Mesendoderm (in vitro differentiated cells): Measurements from ENCODE around the gene NUDT1.

Experiments used
- DNase-seq: peaks from one replicate; pipeline ENCODE4 v3.0.0; 2013
- H2AK5ac ChIP-seq: 2 replicates; pipeline ENCODE4 v1.6.1; 2013; ENCODE audit warnings: low read length, inconsistent platforms
- H2BK120ac ChIP-seq: 2 replicates; pipeline ENCODE4 v1.6.1; 2013; ENCODE audit warnings: low read depth, mild to moderate bottlenecking, low read length, moderate library complexity, mixed read lengths
- H2BK15ac ChIP-seq: replicated peaks from 2 replicates; pipeline ENCODE4 v1.6.1; 2013; ENCODE audit warnings: low read depth, mild to moderate bottlenecking, moderate library complexity
- H2BK5ac ChIP-seq: 2 replicates; pipeline ENCODE4 v1.6.1; 2013; ENCODE audit warnings: low read length, inconsistent platforms
- H3K18ac ChIP-seq: 2 replicates; pipeline ENCODE4 v1.6.1; 2013; ENCODE audit warnings: mild to moderate bottlenecking, low read length, mixed read lengths
- H3K23ac ChIP-seq: one replicate; pipeline ENCODE4 v1.6.1; 2013; ENCODE audit warnings: low read length
- H3K27ac ChIP-seq: 2 replicates; pipeline ENCODE4 v1.5.1; 2013; ENCODE audit warnings: low read depth, mild to moderate bottlenecking, inconsistent platforms, low read length, moderate library complexity
- H3K27me3 ChIP-seq: 2 replicates; pipeline ENCODE4 v1.6.1; 2013; ENCODE audit warnings: low read length, control low read depth, mild to moderate bottlenecking, inconsistent platforms; ENCODE audit not compliant: insufficient read depth, poor library complexity
- H3K36me3 ChIP-seq: 2 replicates; pipeline ENCODE4 v1.6.1; 2013; ENCODE audit warnings: low read length, inconsistent platforms; ENCODE audit not compliant: control insufficient read depth, insufficient read depth
- H3K4ac ChIP-seq: one replicate; pipeline ENCODE4 v1.6.1; 2013; ENCODE audit warnings: low read depth, mild to moderate bottlenecking, low read length, moderate library complexity
- H3K4me1 ChIP-seq: 2 replicates; pipeline ENCODE4 v1.6.1; 2013; ENCODE audit warnings: low read depth, low read length, inconsistent platforms; ENCODE audit not compliant: control insufficient read depth
- H3K4me2 ChIP-seq: 2 replicates; pipeline ENCODE4 v1.6.1; 2013; ENCODE audit warnings: low read length
- H3K4me3 ChIP-seq: 2 replicates; pipeline ENCODE4 v1.5.1; 2013; ENCODE audit warnings: mild to moderate bottlenecking, low read length
- H3K56ac ChIP-seq: one replicate; pipeline ENCODE4 v1.6.1; 2013; ENCODE audit warnings: low read length
- H3K79me1 ChIP-seq: 2 replicates; pipeline ENCODE4 v1.6.1; 2013; ENCODE audit warnings: low read length, inconsistent platforms
- H3K79me2 ChIP-seq: 2 replicates; pipeline ENCODE4 v1.6.1; 2013; ENCODE audit warnings: mild to moderate bottlenecking, low read length; ENCODE audit not compliant: control insufficient read depth, insufficient read depth
- H3K9ac ChIP-seq: 2 replicates; pipeline ENCODE4 v1.6.1; 2013; ENCODE audit warnings: low read length, inconsistent platforms
- H4K5ac ChIP-seq: one replicate; pipeline ENCODE4 v1.6.1; 2013; ENCODE audit warnings: low read length
- H4K8ac ChIP-seq: one replicate; pipeline ENCODE4 v1.6.1; 2013; ENCODE audit warnings: low read depth, mild to moderate bottlenecking, control low read depth, low read length, moderate library complexity
- WGBS: extraction: QIAGEN DNeasy Blood & Tissue Kit; methylation state at CpG from one replicate; pipeline ENCODE4 v1.1.7; 2013; ENCODE audit warnings: low lambda C conversion rate, missing lambda C conversion rate; ENCODE audit not compliant: insufficient coverage; ENCODE audit errors: extremely low coverage; 5-methylcytosine and 5-hydroxymethylcytosine counted together

NUDT1 gene

GRCh38 chr7:2231992-2232765 is 9.8 kb upstream of the NUDT1 start:
- peak overlapping the region; percentile 75 for H3K9ac ChIP-seq
- no peak overlapping the region for H2BK120ac ChIP-seq
- H3K56ac ChIP-seq: peak overlapping the region; percentile 88
- H4K5ac ChIP-seq: no peak overlapping the region
- H2BK15ac ChIP-seq: no peak overlapping the region
- peaks cover 10% of the 10 kb centered on the region for H3K36me3 ChIP-seq
- no peak overlapping the region for H2AK5ac ChIP-seq
- WGBS: no CpG with 5 or more reads among the region's 46 CpGs
- H3K27me3 ChIP-seq: no peaks in the 10 kb centered on the region
- H3K4me3 ChIP-seq: peak overlapping the region; percentile 81
- H3K23ac ChIP-seq: peak overlapping the region; percentile 45
- DNase-seq: peak; percentile 27
- peak overlapping the region; percentile 17 for H3K4ac ChIP-seq
- H3K79me2 ChIP-seq: peaks cover 20% of the 10 kb centered on the region
- peak overlapping the region; percentile 30 for H4K8ac ChIP-seq
- H3K4me2 ChIP-seq: peak overlapping the region; percentile 87
- H3K4me1 ChIP-seq: no peaks in the 10 kb centered on the region
- peaks cover 23% of the 10 kb centered on the region for H3K79me1 ChIP-seq
- peak overlapping the region; percentile 65 for H3K18ac ChIP-seq
- H2BK5ac ChIP-seq: no peak overlapping the region
- H3K27ac ChIP-seq: no peak overlapping the region

GRCh38 chr7:2232766-2233520 is 9.1 kb upstream of the NUDT1 start, which contains the start of gene MAD1L1:
MAD1L1 (minus strand) TSS chr7:2232945; CDS start chr7:2230133, 2,812 bp downstream.
- no peak within 1 kb of the TSS for H2BK15ac ChIP-seq
- H3K4me1 ChIP-seq: no peaks in the 10 kb centered on the region
- WGBS: no CpG with 5 or more reads among the region's 63 CpGs
- H2BK5ac ChIP-seq: no peak within 1 kb of the TSS
- H3K36me3 ChIP-seq: peaks cover 12% of the 10 kb centered on the region
- H3K23ac ChIP-seq: peak within 1 kb of the TSS; percentile 45
- peak; percentile 91 for DNase-seq
- no peaks in the 10 kb centered on the region for H3K27me3 ChIP-seq
- H4K5ac ChIP-seq: no peak within 1 kb of the TSS
- no peak within 1 kb of the TSS for H2BK120ac ChIP-seq
- H3K27ac ChIP-seq: peak within 1 kb of the TSS; percentile 12
- no peak within 1 kb of the TSS for H2AK5ac ChIP-seq
- H4K8ac ChIP-seq: peak within 1 kb of the TSS; percentile 87
- H3K9ac ChIP-seq: peak within 1 kb of the TSS; percentile 75
- peak within 1 kb of the TSS; percentile 90 for H3K56ac ChIP-seq
- H3K79me2 ChIP-seq: peaks cover 18% of the 10 kb centered on the region
- peak within 1 kb of the TSS; percentile 81 for H3K4me3 ChIP-seq
- H3K18ac ChIP-seq: peak within 1 kb of the TSS; percentile 65
- peak within 1 kb of the TSS; percentile 87 for H3K4me2 ChIP-seq
- peaks cover 20% of the 10 kb centered on the region for H3K79me1 ChIP-seq
- peak within 1 kb of the TSS; percentile 18 for H3K4ac ChIP-seq

GRCh38 chr7:2233926-2234325 is 8.1 kb upstream of the NUDT1 start:
- Histone ChIP-seq H2BK120ac (no peak overlapping the region), H2BK15ac (no peak overlapping the region), H4K8ac (no peak overlapping the region), H4K5ac (no peak overlapping the region), H3K9ac (no peak overlapping the region), H3K36me3 (peaks cover 12% of the 10 kb centered on the region), H3K79me2 (peaks cover 18% of the 10 kb centered on the region), H3K4me3 (no peak overlapping the region), H2BK5ac (no peak overlapping the region), H3K79me1 (peaks cover 20% of the 10 kb centered on the region), H3K4me2 (no peak overlapping the region), H3K18ac (no peak overlapping the region), H3K56ac (no peak overlapping the region), H3K4ac (no peak overlapping the region), H3K4me1 (no peaks in the 10 kb centered on the region), H3K23ac (no peak overlapping the region), H3K27me3 (no peaks in the 10 kb centered on the region), H3K27ac (no peak overlapping the region), H2AK5ac (no peak overlapping the region)
- no peak for DNase-seq
- WGBS: no CpG with 5 or more reads among the region's 3 CpGs

GRCh38 chr7:2237109-2237602 is 4.9 kb upstream of the NUDT1 start:
- Histone ChIP-seq H3K27ac (no peak overlapping the region), H3K4me1 (no peaks in the 10 kb centered on the region), H3K4me2 (no peak overlapping the region), H3K18ac (no peak overlapping the region), H2AK5ac (no peak overlapping the region), H2BK120ac (no peak overlapping the region), H3K36me3 (peaks cover 13% of the 10 kb centered on the region), H4K8ac (no peak overlapping the region), H3K4ac (no peak overlapping the region), H2BK15ac (no peak overlapping the region), H3K56ac (no peak overlapping the region), H3K9ac (no peak overlapping the region), H4K5ac (no peak overlapping the region), H2BK5ac (no peak overlapping the region), H3K79me1 (peaks cover 8% of the 10 kb centered on the region), H3K79me2 (peaks cover 17% of the 10 kb centered on the region), H3K4me3 (no peak overlapping the region), H3K27me3 (no peaks in the 10 kb centered on the region), H3K23ac (no peak overlapping the region)
- no CpG with 5 or more reads among the region's 12 CpGs for WGBS
- DNase-seq: no peak

- H2BK5ac ChIP-seq: no peak overlapping the region
- H3K4ac ChIP-seq: no peak overlapping the region
- H3K27me3 ChIP-seq: no peaks in the 10 kb centered on the region
- no peaks in the 10 kb centered on the region for H3K4me1 ChIP-seq
- no peak overlapping the region for H3K27ac ChIP-seq
- H3K9ac ChIP-seq: no peak overlapping the region
- no peak overlapping the region for H2BK120ac ChIP-seq
- H3K4me2 ChIP-seq: no peak overlapping the region
- peaks cover 14% of the 10 kb centered on the region for H3K79me2 ChIP-seq
- no peak overlapping the region for H4K8ac ChIP-seq
- H3K79me1 ChIP-seq: peaks cover 7% of the 10 kb centered on the region
- DNase-seq: no peak
- H3K56ac ChIP-seq: no peak overlapping the region
- H2BK15ac ChIP-seq: no peak overlapping the region
- H3K36me3 ChIP-seq: peaks cover 13% of the 10 kb centered on the region
- H3K4me3 ChIP-seq: no peak overlapping the region
- no peak overlapping the region for H4K5ac ChIP-seq
- H3K18ac ChIP-seq: no peak overlapping the region
- no peak overlapping the region for H2AK5ac ChIP-seq
- WGBS: no CpG with 5 or more reads among the region's 17 CpGs
- no peak overlapping the region for H3K23ac ChIP-seq
These were observed 2.8 kb upstream of the NUDT1 start for GRCh38 chr7:2239242-2239641.
